DOHH2 (cell line): ENCODE data around the gene HLX.

Source experiments
- CTCF ChIP-seq: fragments of 200-600 bp; sonication (generic); IDR thresholded peaks from one replicate; pipeline ENCODE4 v1.5.1; 2014; ENCODE audit warnings: antibody characterized with exemption, mild to moderate bottlenecking, low read depth, low read length; ENCODE audit not compliant: poor library complexity, severe bottlenecking
- EZH2phosphoT487 ChIP-seq: fragments of 200-600 bp; sonication (generic); IDR thresholded peaks from 2 replicates; pipeline ENCODE4 v1.6.1; 2017; ENCODE audit warnings: borderline replicate concordance, mild to moderate bottlenecking, antibody characterized with exemption, low read length, moderate library complexity, mixed read lengths

- TF ChIP-seq CTCF (no peak), EZH2phosphoT487 (no peak)
Measured at GRCh38 chr1:220915954-220916353, 36.7 kb downstream of the HLX start.
